GM19035 (cell line): ENCODE measurements around the gene IKZF3.
"Not testable (repeated sequence)": the region's sequence is repeated elsewhere in the genome, so short reads cannot be mapped to it uniquely, and the experiment has no call there.

Source experiments
- ATAC-seq: cut with Tn5 transposase; IDR thresholded peaks from one replicate; pipeline ENCODE4 v1.9.1; 2021; ENCODE audit not compliant: unreplicated experiment

The IKZF3 gene

DNA sequence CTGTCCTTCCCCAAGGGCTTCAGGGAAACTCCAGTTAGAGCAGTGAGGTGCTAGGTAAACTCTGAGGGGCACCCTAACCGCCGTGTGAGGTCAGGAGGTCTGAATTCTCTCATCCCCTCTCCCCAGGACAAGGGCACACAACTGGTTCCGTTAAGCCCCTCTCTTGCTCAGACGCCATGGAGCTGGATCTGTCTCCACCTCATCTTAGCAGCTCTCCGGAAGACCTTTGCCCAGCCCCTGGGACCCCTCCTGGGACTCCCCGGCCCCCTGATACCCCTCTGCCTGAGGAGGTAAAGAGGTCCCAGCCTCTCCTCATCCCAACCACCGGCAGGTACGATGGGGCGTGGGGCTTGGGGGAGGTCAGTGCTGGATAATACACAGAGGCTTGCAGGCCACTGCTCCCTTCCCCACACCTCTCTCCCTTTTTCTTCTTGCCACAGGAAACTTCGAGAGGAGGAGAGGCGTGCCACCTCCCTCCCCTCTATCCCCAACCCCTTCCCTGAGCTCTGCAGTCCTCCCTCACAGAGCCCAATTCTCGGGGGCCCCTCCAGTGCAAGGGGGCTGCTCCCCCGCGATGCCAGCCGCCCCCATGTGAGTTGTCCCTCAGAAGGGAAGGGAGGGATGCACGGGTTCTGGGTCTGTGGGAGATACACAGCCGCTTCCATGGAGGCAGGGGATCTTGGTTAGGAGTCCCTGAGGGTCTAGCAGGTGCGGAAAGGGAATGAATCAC is 121.8 kb downstream of the IKZF3 start:
- no peak for ATAC-seq

GRCh38 chr17:39740357-39741111 is 123.6 kb downstream of the IKZF3 start:
- no peak for ATAC-seq

- no peak for ATAC-seq
Measured at GRCh38 chr17:39739885-39740356, 124.2 kb downstream of the IKZF3 start.

- no peak for ATAC-seq
Measured at GRCh38 chr17:39738983-39739884, 124.9 kb downstream of the IKZF3 start.

- no peak for ATAC-seq
Measured at GRCh38 chr17:39738568-39738901, 125.6 kb downstream of the IKZF3 start.

- no peak for ATAC-seq
Measured at GRCh38 chr17:39737760-39738567, 126.1 kb downstream of the IKZF3 start, which contains the start of gene GRB7. Gene GRB7 (plus strand): TSS chr17:39737938. CDS start chr17:39742302, 4,364 bp downstream.

GRCh38 chr17:39737206-39737759 is 126.8 kb downstream of the IKZF3 start:
- ATAC-seq, result no peak

GRCh38 chr17:39736319-39737165 is 127.6 kb downstream of the IKZF3 start:
- no peak for ATAC-seq

- no peak for ATAC-seq
Measured at GRCh38 chr17:39735882-39736281, 128.2 kb downstream of the IKZF3 start.

- no peak for ATAC-seq
Measured at GRCh38 chr17:39732586-39732985, 131.5 kb downstream of the IKZF3 start.

GRCh38 chr17:39730095-39730921 is 133.8 kb downstream of the IKZF3 start, which contains the start of gene MIEN1:
Gene MIEN1 (minus strand): TSS chr17:39730532. CDS start chr17:39730495, 37 bp downstream.
- peak; percentile 93 for ATAC-seq

GRCh38 chr17:39729280-39729851 is 134.7 kb downstream of the IKZF3 start:
- no peak for ATAC-seq

DNA sequence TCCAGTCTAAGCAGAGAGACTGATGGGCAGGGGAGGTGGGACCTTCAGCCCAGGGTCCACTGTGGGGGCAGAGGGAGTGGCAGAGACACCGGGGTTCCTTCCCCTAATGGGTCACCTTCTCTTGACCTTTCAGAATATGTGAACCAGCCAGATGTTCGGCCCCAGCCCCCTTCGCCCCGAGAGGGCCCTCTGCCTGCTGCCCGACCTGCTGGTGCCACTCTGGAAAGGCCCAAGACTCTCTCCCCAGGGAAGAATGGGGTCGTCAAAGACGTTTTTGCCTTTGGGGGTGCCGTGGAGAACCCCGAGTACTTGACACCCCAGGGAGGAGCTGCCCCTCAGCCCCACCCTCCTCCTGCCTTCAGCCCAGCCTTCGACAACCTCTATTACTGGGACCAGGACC is 136.6 kb downstream of the IKZF3 start:
- ATAC-seq, result no peak

- no peak for ATAC-seq
Measured at GRCh38 chr17:39726617-39727016, 137.5 kb downstream of the IKZF3 start.

- ATAC-seq, result not testable (repeated sequence)
Measured at GRCh38 chr17:39725923-39726322, 138.2 kb downstream of the IKZF3 start.

GRCh38 chr17:39724731-39725130 is 139.4 kb downstream of the IKZF3 start:
- ATAC-seq, result no peak

DNA sequence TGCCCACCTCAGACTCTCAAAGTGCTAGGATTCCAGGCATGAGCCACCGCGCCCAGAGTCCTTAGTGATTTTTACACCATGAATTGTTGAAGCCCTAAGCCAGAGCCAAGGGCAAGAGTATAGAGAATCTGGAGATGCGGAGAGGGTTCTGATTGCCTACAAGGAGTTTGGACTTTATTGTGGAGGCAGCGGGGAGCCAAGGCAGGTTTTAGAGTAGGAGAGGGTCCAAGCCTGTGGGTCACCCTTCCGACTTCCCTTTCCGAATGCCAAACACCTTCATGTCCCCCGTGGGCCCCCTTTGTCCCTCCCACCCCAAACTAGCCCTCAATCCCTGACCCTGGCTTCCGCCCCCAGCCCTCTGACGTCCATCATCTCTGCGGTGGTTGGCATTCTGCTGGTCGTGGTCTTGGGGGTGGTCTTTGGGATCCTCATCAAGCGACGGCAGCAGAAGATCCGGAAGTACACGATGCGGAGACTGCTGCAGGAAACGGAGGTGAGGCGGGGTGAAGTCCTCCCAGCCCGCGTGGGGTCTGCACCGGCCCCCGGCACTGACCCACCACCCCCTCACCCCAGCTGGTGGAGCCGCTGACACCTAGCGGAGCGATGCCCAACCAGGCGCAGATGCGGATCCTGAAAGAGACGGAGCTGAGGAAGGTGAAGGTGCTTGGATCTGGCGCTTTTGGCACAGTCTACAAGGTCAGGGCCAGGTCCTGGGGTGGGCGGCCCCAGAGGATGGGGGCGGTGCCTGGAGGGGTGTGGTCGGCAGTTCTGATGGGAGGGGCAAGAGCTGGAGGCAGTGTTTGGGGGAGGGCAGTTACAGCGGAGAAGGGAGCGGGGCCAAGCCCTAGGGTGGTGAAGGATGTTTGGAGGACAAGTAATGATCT is 140.9 kb downstream of the IKZF3 start:
- ATAC-seq, result no peak
